Right lobe of liver (tissue), 6 donors: ENCODE measurements around the gene HHIPL2. TPM values are rescaled to one million over a fixed set of nuclear protein-coding genes. Genes with fewer than 3 reads are reported as not detected.
A peak's percentile ranks its signal among the peaks of the same experiment; 100 is the strongest.

Source experiments
- ATAC-seq, 4 donors: fragments of 200-7000 bp; cut with Tn5 transposase; one replicate each; pipeline ENCODE4 v1.9.1; 2020; ENCODE audit warnings: mild to moderate bottlenecking in 4 of 4, moderate library complexity in 4 of 4
- DNase-seq, 3 donors: peaks; one replicate each; pipeline ENCODE4 v3.0.0-alpha.2; 2020
- H3K27ac ChIP-seq, 3 donors: fragments of 200-600 bp; one replicate each; pipeline ENCODE4 v1.8.0; 2022
- H3K27me3 ChIP-seq, 2 donors: fragments of 200-600 bp; one replicate each; pipeline ENCODE4 v1.8.0; 2022
- H3K36me3 ChIP-seq, 4 donors: fragments of 200-600 bp; sonication (generic) in 1 of 4; one replicate each; pipeline versions ENCODE4 v1.5.1 to v1.8.0; 2017 to 2022; ENCODE audit warnings: control low read depth in 1 of 4
- H3K4me1 ChIP-seq, 4 donors: fragments of 200-600 bp; sonication (generic) in 1 of 4; one replicate each; pipeline versions ENCODE4 v1.5.1 to v1.8.0; 2017 to 2022; ENCODE audit warnings: control low read depth in 1 of 4
- H3K4me3 ChIP-seq, 3 donors: fragments of 200-600 bp; one replicate each; pipeline ENCODE4 v1.8.0; 2022
- H3K9me3 ChIP-seq, 4 donors: fragments of 200-600 bp; sonication (generic) in 1 of 4; one replicate each; pipeline versions ENCODE4 v1.5.1 to v1.8.0; 2017 to 2022; ENCODE audit warnings: control low read depth in 1 of 4
- POLR2A ChIP-seq: fragments of 450-650 bp; IDR thresholded peaks from one replicate; pipeline ENCODE4 v1.6.1; 2017; ENCODE audit warnings: antibody characterized with exemption, mild to moderate bottlenecking
- WGBS: methylation state at CpG from one replicate; pipeline ENCODE4 v1.1.6; 2018; ENCODE audit warnings: low coverage, low lambda C conversion rate; ENCODE audit not compliant: insufficient coverage; ENCODE audit errors: missing lambda C conversion rate; 5-methylcytosine and 5-hydroxymethylcytosine counted together
- intact Hi-C, 2 donors: fragments of 100-400 bp; cut with DNase I; formaldehyde crosslinking; loops; one replicate each; pipeline versions ENCODE4 v1.11.2 to v1.14.1; 2022
- total RNA-seq, 6 experiments: library from RNA; depleted of rRNA in 2 of 6; stranded (reverse); fragments of >200 nt in 2 of 6; fragmentation: NEBNext Ultra II Directional in 3 of 6; extraction: Animal tissue kit (Norgen Biotek cat#: 25700) in 3 of 6; gene quantifications; one replicate each; pipeline versions ENCODE4 v1.1.0 to v1.2.4, GENCODE V29; 2016 to 2023
- TF ChIP-seq, protein P1 (sequence below), 4 donors: fragments of 200-600 bp in 3 of 4; fragments of 450-650 bp in 1 of 4; IDR thresholded peaks; one replicate each; pipeline versions ENCODE4 v1.5.1 to v1.8.0; 2016 to 2022; ENCODE audit warnings: antibody characterized with exemption in 4 of 4, mild to moderate bottlenecking in 2 of 4
- donor health status: DM: no; HTN: yes; CAD: no.
- donor health status: DM: no; HTN: no; CAD: no.
- donor health status: DM: no; HTN: no; CAD: no.
- donor health status: DM: no; HTN: yes; CAD: no.
- donor health status: DM: no; HTN: yes; CAD: no.

The HHIPL2 gene
- total RNA-seq, 6 experiments from 2014 or later, result 1.6 TPM; not detected in 5

DNA sequence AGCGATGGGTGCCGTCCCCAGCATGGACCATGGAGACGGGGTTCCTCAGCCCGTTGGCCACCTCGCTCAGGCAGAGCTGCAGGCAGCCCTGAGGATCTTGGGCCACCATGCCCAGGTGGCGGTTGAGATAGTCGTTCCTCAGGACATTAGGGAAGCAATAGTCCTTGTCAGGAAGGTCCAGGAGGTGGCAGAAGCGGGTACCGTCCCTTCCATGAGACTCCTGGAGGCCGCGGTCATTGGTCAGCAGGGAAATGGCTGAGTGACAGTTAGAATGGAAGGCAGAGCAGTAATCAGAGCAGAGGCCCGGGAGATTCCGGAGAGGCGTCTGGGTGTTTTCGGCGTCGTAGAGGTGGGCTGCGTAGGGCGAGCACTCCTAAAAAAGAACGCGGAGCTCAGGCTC lies 4.1 kb downstream of the HHIPL2 start:
- no peaks in the 10 kb centered on the region for H3K9me3 ChIP-seq
- H3K27me3 ChIP-seq, result no peaks in the 10 kb centered on the region
- intact Hi-C loops, result no loop called here
- TF ChIP-seq, protein P1, sequence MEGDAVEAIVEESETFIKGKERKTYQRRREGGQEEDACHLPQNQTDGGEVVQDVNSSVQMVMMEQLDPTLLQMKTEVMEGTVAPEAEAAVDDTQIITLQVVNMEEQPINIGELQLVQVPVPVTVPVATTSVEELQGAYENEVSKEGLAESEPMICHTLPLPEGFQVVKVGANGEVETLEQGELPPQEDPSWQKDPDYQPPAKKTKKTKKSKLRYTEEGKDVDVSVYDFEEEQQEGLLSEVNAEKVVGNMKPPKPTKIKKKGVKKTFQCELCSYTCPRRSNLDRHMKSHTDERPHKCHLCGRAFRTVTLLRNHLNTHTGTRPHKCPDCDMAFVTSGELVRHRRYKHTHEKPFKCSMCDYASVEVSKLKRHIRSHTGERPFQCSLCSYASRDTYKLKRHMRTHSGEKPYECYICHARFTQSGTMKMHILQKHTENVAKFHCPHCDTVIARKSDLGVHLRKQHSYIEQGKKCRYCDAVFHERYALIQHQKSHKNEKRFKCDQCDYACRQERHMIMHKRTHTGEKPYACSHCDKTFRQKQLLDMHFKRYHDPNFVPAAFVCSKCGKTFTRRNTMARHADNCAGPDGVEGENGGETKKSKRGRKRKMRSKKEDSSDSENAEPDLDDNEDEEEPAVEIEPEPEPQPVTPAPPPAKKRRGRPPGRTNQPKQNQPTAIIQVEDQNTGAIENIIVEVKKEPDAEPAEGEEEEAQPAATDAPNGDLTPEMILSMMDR (IDR thresholded peaks at IDR 0.05), result no peak
- TF ChIP-seq POLR2A, result no peak
- no peaks in the 10 kb centered on the region for H3K36me3 ChIP-seq
- H3K27ac ChIP-seq, result no peak overlapping the region
- WGBS, result 95% methylated on average over 15 of the region's 21 CpGs
- no peak overlapping the region for H3K4me3 ChIP-seq
- DNase-seq (no peak), ATAC-seq (peak in 1 of 4 donors; percentile 28)
- no peaks in the 10 kb centered on the region for H3K4me1 ChIP-seq

DNA sequence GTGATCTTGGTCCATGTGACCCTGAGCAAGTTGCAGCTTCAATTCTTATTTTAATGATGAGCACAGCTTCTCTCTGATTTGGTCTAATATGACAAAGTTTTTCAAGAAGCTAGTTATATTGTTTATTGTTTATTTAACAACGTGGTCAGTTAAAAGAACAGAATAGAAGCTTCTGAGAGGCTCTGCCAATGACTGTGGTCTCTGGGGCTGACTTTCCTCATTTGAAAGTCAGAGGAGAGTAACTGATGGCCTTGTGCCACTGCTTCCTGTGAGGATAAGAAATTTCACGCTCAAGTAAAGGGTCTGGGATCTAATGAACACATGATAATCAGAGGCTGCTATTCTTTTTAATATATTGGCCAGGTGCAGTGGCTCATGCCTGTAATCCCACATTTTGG lies 7.3 kb downstream of the HHIPL2 start:
- Histone ChIP-seq H3K36me3 (no peaks in the 10 kb centered on the region), H3K27ac (no peak overlapping the region), H3K4me1 (no peaks in the 10 kb centered on the region), H3K27me3 (no peaks in the 10 kb centered on the region), H3K4me3 (no peak overlapping the region), H3K9me3 (no peaks in the 10 kb centered on the region)
- 47% methylated on average over 2 of the region's 2 CpGs for WGBS
- no peak for DNase-seq
- no peak for ATAC-seq
- TF ChIP-seq, protein P1 (IDR thresholded peaks at IDR 0.05), result no peak
- TF ChIP-seq POLR2A, result no peak
- intact Hi-C loops, result no loop called here

DNA sequence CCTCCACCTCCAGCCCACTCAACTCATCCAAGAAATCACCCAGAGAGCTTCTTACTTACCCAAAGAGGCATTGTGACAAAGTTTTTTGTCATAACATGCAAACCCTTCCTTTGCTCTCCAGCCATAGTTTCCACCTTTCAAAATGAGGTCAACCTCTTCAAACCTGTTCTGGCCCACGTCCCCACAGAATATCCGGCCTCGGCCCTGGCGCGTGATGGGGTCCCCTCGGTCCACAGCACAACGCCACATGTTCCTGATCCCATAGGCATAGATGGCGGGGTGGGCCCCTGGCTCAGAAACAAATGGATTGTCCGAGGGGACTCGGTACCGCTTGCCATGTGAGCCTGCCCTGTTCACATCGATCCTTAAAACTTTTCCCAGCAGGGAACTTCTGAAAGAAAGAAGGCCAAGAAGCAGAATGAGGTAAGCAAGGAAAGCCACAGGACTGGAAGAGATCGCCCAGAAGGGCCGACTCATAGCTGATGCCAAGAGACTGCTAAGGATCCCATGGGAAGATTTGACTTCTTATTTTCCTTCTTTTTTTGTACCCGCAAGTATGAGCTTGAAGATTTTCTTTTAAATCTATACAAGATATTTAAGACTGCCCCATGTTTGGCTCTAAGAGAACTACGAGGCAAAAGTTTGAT lies 7.8 kb downstream of the HHIPL2 start:
- intact Hi-C loops, result no loop called here
- no peaks in the 10 kb centered on the region for H3K27me3 ChIP-seq
- no peak for TF ChIP-seq POLR2A
- TF ChIP-seq, protein P1 (IDR thresholded peaks at IDR 0.05), result no peak
- no peaks in the 10 kb centered on the region for H3K4me1 ChIP-seq
- no peak for DNase-seq
- H3K9me3 ChIP-seq, result no peaks in the 10 kb centered on the region
- 93% methylated on average over 9 of the region's 16 CpGs for WGBS
- no peak overlapping the region for H3K4me3 ChIP-seq
- H3K27ac ChIP-seq, result no peak overlapping the region
- no peak for ATAC-seq
- H3K36me3 ChIP-seq, result no peaks in the 10 kb centered on the region

DNA sequence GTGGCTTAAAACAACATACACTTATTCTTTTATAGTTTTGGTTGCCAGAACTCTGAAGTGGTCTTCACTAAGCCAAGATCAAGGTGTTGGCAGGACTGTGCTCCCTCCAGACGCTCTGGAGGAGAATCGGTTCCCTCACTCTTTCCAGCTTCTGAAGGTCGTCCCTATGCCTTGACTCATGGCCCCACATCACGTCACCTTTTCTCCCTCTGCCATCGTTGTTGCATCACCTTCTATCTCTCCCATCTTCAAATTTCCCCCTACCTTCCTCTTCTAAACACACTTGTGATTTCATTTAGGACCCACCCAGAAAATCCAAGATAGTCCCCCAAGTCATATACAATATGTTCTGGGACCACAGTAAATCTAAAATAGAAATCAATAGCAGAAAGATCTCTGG lies 12.4 kb downstream of the HHIPL2 start:
- ATAC-seq (no peak), DNase-seq (no peak)
- 82% methylated on average over 5 of the region's 5 CpGs for WGBS
- Histone ChIP-seq H3K27me3 (no peaks in the 10 kb centered on the region), H3K4me1 (peaks cover 0 to 4% (median 0%) of the 10 kb centered on the region in 4 donors), H3K4me3 (no peak overlapping the region), H3K36me3 (no peaks in the 10 kb centered on the region), H3K27ac (no peak overlapping the region), H3K9me3 (no peaks in the 10 kb centered on the region)
- intact Hi-C loops, result no loop called here
- no peak for TF ChIP-seq POLR2A
- TF ChIP-seq, protein P1 (IDR thresholded peaks at IDR 0.05), result no peak
